ENCODE data around the gene KCNJ15. TPM values are rescaled to one million over a fixed set of nuclear protein-coding genes. Genes with fewer than 3 reads are reported as not detected.

The KCNJ15 gene
- total and polyA plus RNA-seq, 2 donors (not counting 1 experiment from before 2014, with no cell fraction given): not detected

DNA sequence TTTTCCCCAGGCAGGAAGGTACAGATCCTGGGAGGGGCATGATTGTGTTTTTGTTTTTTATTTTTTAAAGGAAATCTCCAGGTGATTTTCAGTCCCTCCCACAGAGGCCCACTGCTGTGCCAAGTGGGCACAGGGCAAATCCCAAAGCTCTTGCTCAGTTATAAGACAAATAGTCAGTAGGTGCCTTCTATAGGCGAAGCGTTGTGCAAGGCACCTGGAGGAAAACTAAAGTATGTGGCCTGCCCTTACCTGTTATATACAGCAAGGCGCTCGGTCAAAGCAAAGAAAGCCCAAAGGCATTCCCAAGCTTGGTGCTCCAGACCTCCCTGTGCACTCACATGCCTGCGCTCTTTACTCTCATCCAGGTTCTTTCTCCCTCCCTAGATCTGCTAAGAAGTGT is 81.0 kb downstream of the KCNJ15 start:
- H3K9ac ChIP-seq (ENCODE audit: low read length): no peak overlapping the region
- H3K36me3 ChIP-seq (replicated peaks in 1 of 2; ENCODE audit: control extremely low read depth in 1 of 2, control insufficient read depth in 1 of 2, extremely low read depth in 1 of 2, insufficient read depth in 2 of 2, low read length in 1 of 2): no peaks in the 10 kb centered on the region
- no peaks in the 10 kb centered on the region for H3K4me1 ChIP-seq (ENCODE audit: control insufficient read depth in 2 of 2, insufficient read depth in 2 of 2, low read length in 2 of 2)
- no peak overlapping the region for H3K27ac ChIP-seq (ENCODE audit: low read length in 2 of 2)
- no peak overlapping the region for H3K4me2 ChIP-seq (replicated peaks; ENCODE audit: low read depth, low read length, poor library complexity, severe bottlenecking)
- ATAC-seq (ENCODE audit: low read depth) (no peak), DNase-seq (no peak)
- no peaks in the 10 kb centered on the region for H3K79me2 ChIP-seq (ENCODE audit: control insufficient read depth, insufficient read depth, low read length)
- H3K27ac Mint-ChIP-seq: no peak overlapping the region
- no peak overlapping the region for H2AFZ ChIP-seq (ENCODE audit: insufficient read depth, low read depth, low read length, poor library complexity, severe bottlenecking)
- H3K9me3 ChIP-seq (ENCODE audit: control extremely low read depth in 1 of 3, control insufficient read depth in 2 of 3, insufficient read depth in 1 of 3, low read length in 2 of 3): peaks cover 0 to 5% (median 0%) of the 10 kb centered on the region in 3 donors
- TF ChIP-seq EZH2 (IDR thresholded peaks at IDR 0.05; ENCODE audit: borderline replicate concordance, insufficient read depth, low read depth, low read length, poor library complexity, severe bottlenecking): no peak
- TF ChIP-seq, protein P1, sequence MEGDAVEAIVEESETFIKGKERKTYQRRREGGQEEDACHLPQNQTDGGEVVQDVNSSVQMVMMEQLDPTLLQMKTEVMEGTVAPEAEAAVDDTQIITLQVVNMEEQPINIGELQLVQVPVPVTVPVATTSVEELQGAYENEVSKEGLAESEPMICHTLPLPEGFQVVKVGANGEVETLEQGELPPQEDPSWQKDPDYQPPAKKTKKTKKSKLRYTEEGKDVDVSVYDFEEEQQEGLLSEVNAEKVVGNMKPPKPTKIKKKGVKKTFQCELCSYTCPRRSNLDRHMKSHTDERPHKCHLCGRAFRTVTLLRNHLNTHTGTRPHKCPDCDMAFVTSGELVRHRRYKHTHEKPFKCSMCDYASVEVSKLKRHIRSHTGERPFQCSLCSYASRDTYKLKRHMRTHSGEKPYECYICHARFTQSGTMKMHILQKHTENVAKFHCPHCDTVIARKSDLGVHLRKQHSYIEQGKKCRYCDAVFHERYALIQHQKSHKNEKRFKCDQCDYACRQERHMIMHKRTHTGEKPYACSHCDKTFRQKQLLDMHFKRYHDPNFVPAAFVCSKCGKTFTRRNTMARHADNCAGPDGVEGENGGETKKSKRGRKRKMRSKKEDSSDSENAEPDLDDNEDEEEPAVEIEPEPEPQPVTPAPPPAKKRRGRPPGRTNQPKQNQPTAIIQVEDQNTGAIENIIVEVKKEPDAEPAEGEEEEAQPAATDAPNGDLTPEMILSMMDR (IDR thresholded peaks at IDR 0.05): no peak
- H3K4me1 Mint-ChIP-seq: no peaks in the 10 kb centered on the region
- H3K4me3 ChIP-seq (ENCODE audit: control extremely low read depth in 1 of 5, extremely low read depth in 1 of 5, insufficient read depth in 1 of 5, low read depth in 2 of 5, low read length in 4 of 5): no peak overlapping the region
- CTCF ChIA-PET: no interaction called here
- no peak overlapping the region for H3K4me3 Mint-ChIP-seq
- no peaks in the 10 kb centered on the region for H4K20me1 ChIP-seq (ENCODE audit: control insufficient read depth, insufficient read depth, low read length, poor library complexity, severe bottlenecking)
- H3K27me3 Mint-ChIP-seq: no peaks in the 10 kb centered on the region
- POLR2A ChIA-PET: no interaction called here
- no peaks in the 10 kb centered on the region for H3K9me3 Mint-ChIP-seq (ENCODE audit: insufficient read depth)
- intact Hi-C loops (cut with micrococcal nuclease): no loop called here
- WGBS (ENCODE audit: insufficient coverage): 93% methylated on average over 2 of the region's 5 CpGs
- no peaks in the 10 kb centered on the region for H3K27me3 ChIP-seq (replicated peaks in 1 of 4; ENCODE audit: control extremely low read depth in 1 of 4, control insufficient read depth in 3 of 4, insufficient read depth in 4 of 4, low read length in 3 of 4)

DNA sequence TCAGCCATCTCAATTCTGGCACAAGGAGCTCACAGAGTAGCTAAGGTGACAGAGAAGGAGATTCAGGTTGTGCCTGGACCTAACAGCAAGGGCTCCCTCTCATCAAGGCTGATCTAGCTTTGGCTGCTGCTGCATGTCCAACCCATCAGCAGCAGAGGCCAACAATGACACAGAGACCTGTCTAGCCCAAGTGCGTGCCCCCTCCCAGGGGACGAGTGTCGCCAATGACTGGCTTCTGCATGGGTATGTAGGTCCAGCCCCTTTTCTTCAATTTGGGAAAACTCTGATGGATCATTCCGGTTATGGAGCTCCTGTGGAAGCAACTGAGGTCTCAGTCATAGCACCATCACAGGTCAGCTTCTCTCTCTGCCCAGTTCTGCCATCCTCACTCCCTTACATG is 83.3 kb downstream of the KCNJ15 start:
- H3K27me3 ChIP-seq (replicated peaks in 1 of 4; ENCODE audit: control extremely low read depth in 1 of 4, control insufficient read depth in 3 of 4, insufficient read depth in 4 of 4, low read length in 3 of 4): no peaks in the 10 kb centered on the region
- no peak overlapping the region for H3K4me2 ChIP-seq (replicated peaks; ENCODE audit: low read depth, low read length, poor library complexity, severe bottlenecking)
- ChIA-PET POLR2A (no interaction called here), CTCF (no interaction called here)
- TF ChIP-seq, protein P1 (IDR thresholded peaks at IDR 0.05): no peak
- no peak for TF ChIP-seq EZH2 (IDR thresholded peaks at IDR 0.05; ENCODE audit: borderline replicate concordance, insufficient read depth, low read depth, low read length, poor library complexity, severe bottlenecking)
- peaks cover 0 to 5% (median 0%) of the 10 kb centered on the region in 3 donors for H3K9me3 ChIP-seq (ENCODE audit: control extremely low read depth in 1 of 3, control insufficient read depth in 2 of 3, insufficient read depth in 1 of 3, low read length in 2 of 3)
- H3K4me1 Mint-ChIP-seq: no peaks in the 10 kb centered on the region
- H3K36me3 ChIP-seq (replicated peaks in 1 of 2; ENCODE audit: control extremely low read depth in 1 of 2, control insufficient read depth in 1 of 2, extremely low read depth in 1 of 2, insufficient read depth in 2 of 2, low read length in 1 of 2): no peaks in the 10 kb centered on the region
- H3K9me3 Mint-ChIP-seq (ENCODE audit: insufficient read depth): no peaks in the 10 kb centered on the region
- no peaks in the 10 kb centered on the region for H4K20me1 ChIP-seq (ENCODE audit: control insufficient read depth, insufficient read depth, low read length, poor library complexity, severe bottlenecking)
- no peaks in the 10 kb centered on the region for H3K27me3 Mint-ChIP-seq
- no peak overlapping the region for H3K9ac ChIP-seq (ENCODE audit: low read length)
- DNase-seq (no peak), ATAC-seq (ENCODE audit: low read depth) (no peak)
- H3K27ac ChIP-seq (ENCODE audit: low read length in 2 of 2): no peak overlapping the region
- H3K79me2 ChIP-seq (ENCODE audit: control insufficient read depth, insufficient read depth, low read length): no peaks in the 10 kb centered on the region
- no peak overlapping the region for H3K27ac Mint-ChIP-seq
- intact Hi-C loops (cut with micrococcal nuclease): no loop called here
- 93% methylated on average over 4 of the region's 4 CpGs for WGBS (ENCODE audit: insufficient coverage)
- H3K4me3 ChIP-seq (ENCODE audit: control extremely low read depth in 1 of 5, extremely low read depth in 1 of 5, insufficient read depth in 1 of 5, low read depth in 2 of 5, low read length in 4 of 5): no peak overlapping the region
- H2AFZ ChIP-seq (ENCODE audit: insufficient read depth, low read depth, low read length, poor library complexity, severe bottlenecking): no peak overlapping the region
- H3K4me3 Mint-ChIP-seq: no peak overlapping the region
- H3K4me1 ChIP-seq (ENCODE audit: control insufficient read depth in 2 of 2, insufficient read depth in 2 of 2, low read length in 2 of 2): no peaks in the 10 kb centered on the region

Measured in B cell (primary cell).